ENCODE measurements around the gene CASR.

DNA sequence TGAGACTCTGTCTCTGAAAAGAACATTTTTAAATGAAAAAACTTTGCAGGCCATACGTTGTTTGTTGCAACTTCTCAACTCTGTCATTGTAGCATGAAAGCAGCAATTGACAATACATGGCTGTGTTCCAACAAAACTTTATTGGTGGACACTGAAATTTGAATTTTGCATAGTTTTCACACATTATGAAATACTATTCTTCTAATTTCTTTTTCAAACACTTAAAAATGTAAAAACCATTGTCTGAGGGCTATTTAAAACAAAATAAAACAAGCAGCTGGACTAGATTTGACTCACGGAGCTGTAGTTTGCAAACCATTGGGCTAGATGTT lies 123.1 kb downstream of the CASR start:
- TF ChIP-seq, protein P1, sequence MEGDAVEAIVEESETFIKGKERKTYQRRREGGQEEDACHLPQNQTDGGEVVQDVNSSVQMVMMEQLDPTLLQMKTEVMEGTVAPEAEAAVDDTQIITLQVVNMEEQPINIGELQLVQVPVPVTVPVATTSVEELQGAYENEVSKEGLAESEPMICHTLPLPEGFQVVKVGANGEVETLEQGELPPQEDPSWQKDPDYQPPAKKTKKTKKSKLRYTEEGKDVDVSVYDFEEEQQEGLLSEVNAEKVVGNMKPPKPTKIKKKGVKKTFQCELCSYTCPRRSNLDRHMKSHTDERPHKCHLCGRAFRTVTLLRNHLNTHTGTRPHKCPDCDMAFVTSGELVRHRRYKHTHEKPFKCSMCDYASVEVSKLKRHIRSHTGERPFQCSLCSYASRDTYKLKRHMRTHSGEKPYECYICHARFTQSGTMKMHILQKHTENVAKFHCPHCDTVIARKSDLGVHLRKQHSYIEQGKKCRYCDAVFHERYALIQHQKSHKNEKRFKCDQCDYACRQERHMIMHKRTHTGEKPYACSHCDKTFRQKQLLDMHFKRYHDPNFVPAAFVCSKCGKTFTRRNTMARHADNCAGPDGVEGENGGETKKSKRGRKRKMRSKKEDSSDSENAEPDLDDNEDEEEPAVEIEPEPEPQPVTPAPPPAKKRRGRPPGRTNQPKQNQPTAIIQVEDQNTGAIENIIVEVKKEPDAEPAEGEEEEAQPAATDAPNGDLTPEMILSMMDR (IDR thresholded peaks at IDR 0.05), result no peak
- no peak for TF ChIP-seq POLR2A (IDR thresholded peaks at IDR 0.05)

All from esophagus squamous epithelium (tissue), 4 donors.